ENCODE measurements around the gene MYO5A.

The MYO5A gene

DNA sequence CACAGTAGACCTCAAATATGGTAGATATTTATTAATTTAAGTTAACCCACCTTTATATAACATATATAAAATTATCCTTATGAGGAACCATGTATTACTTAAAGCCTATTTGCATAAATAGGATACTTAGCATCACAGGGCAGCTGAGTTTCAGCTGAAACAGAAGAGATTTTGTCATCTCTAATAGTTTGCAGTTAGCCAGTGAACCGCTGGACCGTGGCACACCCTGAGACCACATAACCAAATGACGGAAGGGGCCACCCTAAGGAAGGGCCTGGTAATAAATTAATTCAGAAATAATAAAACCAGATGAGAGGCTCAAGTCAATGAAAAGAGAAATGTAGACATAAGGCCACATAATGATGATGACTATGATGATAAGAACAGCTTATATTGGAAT, 107.7 kb downstream of the MYO5A start:
- TF ChIP-seq, protein P1, sequence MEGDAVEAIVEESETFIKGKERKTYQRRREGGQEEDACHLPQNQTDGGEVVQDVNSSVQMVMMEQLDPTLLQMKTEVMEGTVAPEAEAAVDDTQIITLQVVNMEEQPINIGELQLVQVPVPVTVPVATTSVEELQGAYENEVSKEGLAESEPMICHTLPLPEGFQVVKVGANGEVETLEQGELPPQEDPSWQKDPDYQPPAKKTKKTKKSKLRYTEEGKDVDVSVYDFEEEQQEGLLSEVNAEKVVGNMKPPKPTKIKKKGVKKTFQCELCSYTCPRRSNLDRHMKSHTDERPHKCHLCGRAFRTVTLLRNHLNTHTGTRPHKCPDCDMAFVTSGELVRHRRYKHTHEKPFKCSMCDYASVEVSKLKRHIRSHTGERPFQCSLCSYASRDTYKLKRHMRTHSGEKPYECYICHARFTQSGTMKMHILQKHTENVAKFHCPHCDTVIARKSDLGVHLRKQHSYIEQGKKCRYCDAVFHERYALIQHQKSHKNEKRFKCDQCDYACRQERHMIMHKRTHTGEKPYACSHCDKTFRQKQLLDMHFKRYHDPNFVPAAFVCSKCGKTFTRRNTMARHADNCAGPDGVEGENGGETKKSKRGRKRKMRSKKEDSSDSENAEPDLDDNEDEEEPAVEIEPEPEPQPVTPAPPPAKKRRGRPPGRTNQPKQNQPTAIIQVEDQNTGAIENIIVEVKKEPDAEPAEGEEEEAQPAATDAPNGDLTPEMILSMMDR (IDR thresholded peaks at IDR 0.05; ENCODE audit: low read length), result no peak
- H3K4me1 ChIP-seq (ENCODE audit: insufficient read depth, low read length, severe bottlenecking), result peaks cover 12% of the 10 kb centered on the region
- H3K9me2 ChIP-seq (ENCODE audit: low read depth, low read length), result no peaks in the 10 kb centered on the region
- no peaks in the 10 kb centered on the region for H3K27me3 ChIP-seq (ENCODE audit: insufficient read depth, low read length)
- no peaks in the 10 kb centered on the region for H3K9me3 ChIP-seq (ENCODE audit: low read length)
- no peaks in the 10 kb centered on the region for H3F3A ChIP-seq (ENCODE audit: insufficient read depth, low read length)
- H3K36me3 ChIP-seq (ENCODE audit: insufficient read depth, low read length), result no peaks in the 10 kb centered on the region
- no peaks in the 10 kb centered on the region for H4K20me1 ChIP-seq (ENCODE audit: insufficient read depth, low read length)
- H3K27ac ChIP-seq (ENCODE audit: low read depth, low read length, poor library complexity, severe bottlenecking), result peak overlapping the region; percentile 3
- H3K4me3 ChIP-seq (ENCODE audit: low read depth, low read length, poor library complexity, severe bottlenecking), result no peak overlapping the region
- H3K79me2 ChIP-seq (ENCODE audit: insufficient read depth, low read length), result no peaks in the 10 kb centered on the region
- H3K9ac ChIP-seq (ENCODE audit: low read length), result no peak overlapping the region
- no peak overlapping the region; the same call in 1 of the 2 replicates for H3K4me2 ChIP-seq (ENCODE audit: low read length)
- no peak overlapping the region for H2AFZ ChIP-seq (ENCODE audit: low read length)

DNA sequence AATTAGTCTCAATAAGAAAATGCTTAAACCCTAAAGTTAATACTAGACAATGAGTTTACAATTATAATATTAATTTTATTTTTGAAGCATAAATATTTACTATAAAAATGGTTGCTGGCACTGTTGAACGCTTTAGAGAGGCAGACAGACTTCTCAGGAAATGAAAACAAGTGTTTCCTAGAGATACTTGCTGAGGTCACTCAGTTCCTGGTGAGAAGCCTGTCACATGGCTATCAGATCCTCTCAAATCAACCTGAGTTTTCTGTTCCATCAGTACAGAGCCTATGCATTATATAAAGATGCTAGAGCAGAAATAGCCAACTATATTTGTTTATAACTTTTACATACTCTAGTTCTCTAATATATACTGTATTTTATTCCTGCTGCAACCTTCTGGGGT, 109.2 kb downstream of the MYO5A start:
- H3K79me2 ChIP-seq (ENCODE audit: insufficient read depth, low read length), result no peaks in the 10 kb centered on the region
- H3K27ac ChIP-seq (ENCODE audit: low read depth, low read length, poor library complexity, severe bottlenecking), result no peak overlapping the region
- no peaks in the 10 kb centered on the region for H3K27me3 ChIP-seq (ENCODE audit: insufficient read depth, low read length)
- H4K20me1 ChIP-seq (ENCODE audit: insufficient read depth, low read length), result no peaks in the 10 kb centered on the region
- no peaks in the 10 kb centered on the region for H3K9me3 ChIP-seq (ENCODE audit: low read length)
- H2AFZ ChIP-seq (ENCODE audit: low read length), result no peak overlapping the region
- no peaks in the 10 kb centered on the region for H3F3A ChIP-seq (ENCODE audit: insufficient read depth, low read length)
- H3K4me1 ChIP-seq (ENCODE audit: insufficient read depth, low read length, severe bottlenecking), result peaks cover 12% of the 10 kb centered on the region
- H3K4me2 ChIP-seq (ENCODE audit: low read length), result no peak overlapping the region
- H3K36me3 ChIP-seq (ENCODE audit: insufficient read depth, low read length), result no peaks in the 10 kb centered on the region
- no peaks in the 10 kb centered on the region for H3K9me2 ChIP-seq (ENCODE audit: low read depth, low read length)
- H3K9ac ChIP-seq (ENCODE audit: low read length), result no peak overlapping the region
- no peak for TF ChIP-seq EZH2 (IDR thresholded peaks at IDR 0.05; ENCODE audit: borderline replicate concordance, low read length)
- TF ChIP-seq, protein P1 (IDR thresholded peaks at IDR 0.05; ENCODE audit: low read length), result no peak
- H3K4me3 ChIP-seq (ENCODE audit: low read depth, low read length, poor library complexity, severe bottlenecking), result no peak overlapping the region

DNA sequence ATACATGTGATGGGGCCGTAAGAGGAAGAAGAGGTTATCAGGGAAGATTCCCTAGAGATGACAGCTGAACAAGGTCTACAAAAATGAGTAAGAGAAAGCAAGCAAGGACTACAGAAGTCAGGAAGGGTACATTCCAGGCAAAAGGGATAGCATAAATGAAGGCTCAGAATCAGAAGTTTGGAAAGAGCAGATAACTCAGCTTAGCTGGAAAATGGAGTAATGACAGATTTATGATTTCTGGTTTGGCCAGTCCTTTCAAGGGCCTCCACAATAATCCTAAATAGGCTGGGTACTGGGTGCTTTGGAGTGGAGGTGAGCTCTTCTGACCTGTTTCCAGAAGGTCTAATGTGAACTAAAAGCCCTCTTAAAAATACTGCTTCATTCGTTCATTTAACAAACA, 110.7 kb downstream of the MYO5A start:
- H3K36me3 ChIP-seq (ENCODE audit: insufficient read depth, low read length), result no peaks in the 10 kb centered on the region
- H3K4me1 ChIP-seq (ENCODE audit: insufficient read depth, low read length, severe bottlenecking), result peaks cover 12% of the 10 kb centered on the region
- H3K27me3 ChIP-seq (ENCODE audit: insufficient read depth, low read length), result no peaks in the 10 kb centered on the region
- H3K27ac ChIP-seq (ENCODE audit: low read depth, low read length, poor library complexity, severe bottlenecking), result no peak overlapping the region
- no peak overlapping the region for H3K4me3 ChIP-seq (ENCODE audit: low read depth, low read length, poor library complexity, severe bottlenecking)
- no peak overlapping the region for H3K4me2 ChIP-seq (ENCODE audit: low read length)
- TF ChIP-seq EZH2 (IDR thresholded peaks at IDR 0.05; ENCODE audit: borderline replicate concordance, low read length), result no peak
- TF ChIP-seq, protein P1 (IDR thresholded peaks at IDR 0.05; ENCODE audit: low read length), result no peak
- H3K9me2 ChIP-seq (ENCODE audit: low read depth, low read length), result no peaks in the 10 kb centered on the region
- H3K9me3 ChIP-seq (ENCODE audit: low read length), result no peaks in the 10 kb centered on the region
- no peaks in the 10 kb centered on the region for H4K20me1 ChIP-seq (ENCODE audit: insufficient read depth, low read length)
- no peaks in the 10 kb centered on the region for H3F3A ChIP-seq (ENCODE audit: insufficient read depth, low read length)
- no peaks in the 10 kb centered on the region for H3K79me2 ChIP-seq (ENCODE audit: insufficient read depth, low read length)
- no peak overlapping the region for H2AFZ ChIP-seq (ENCODE audit: low read length)
- H3K9ac ChIP-seq (ENCODE audit: low read length), result no peak overlapping the region
